Peyer's patch (tissue), 4 donors: ENCODE data around the gene PLEKHA3.

Source experiments
- POLR2A ChIP-seq, 2 donors: fragments of 450-650 bp; IDR thresholded peaks; one replicate each; pipeline ENCODE4 v1.5.1; 2017; ENCODE audit warnings: antibody characterized with exemption in 2 of 2, mild to moderate bottlenecking in 2 of 2, moderate library complexity in 2 of 2
- TF ChIP-seq, protein P1 (sequence below), 6 experiments: fragments of 450-650 bp in 4 of 6; fragments of 200-600 bp in 2 of 6; sonication (generic) in 1 of 6; IDR thresholded peaks; one replicate each; pipeline ENCODE4 v1.5.1; 2017 to 2019; ENCODE audit warnings: antibody characterized with exemption in 6 of 6, mild to moderate bottlenecking in 3 of 6, moderate library complexity in 1 of 6

DNA sequence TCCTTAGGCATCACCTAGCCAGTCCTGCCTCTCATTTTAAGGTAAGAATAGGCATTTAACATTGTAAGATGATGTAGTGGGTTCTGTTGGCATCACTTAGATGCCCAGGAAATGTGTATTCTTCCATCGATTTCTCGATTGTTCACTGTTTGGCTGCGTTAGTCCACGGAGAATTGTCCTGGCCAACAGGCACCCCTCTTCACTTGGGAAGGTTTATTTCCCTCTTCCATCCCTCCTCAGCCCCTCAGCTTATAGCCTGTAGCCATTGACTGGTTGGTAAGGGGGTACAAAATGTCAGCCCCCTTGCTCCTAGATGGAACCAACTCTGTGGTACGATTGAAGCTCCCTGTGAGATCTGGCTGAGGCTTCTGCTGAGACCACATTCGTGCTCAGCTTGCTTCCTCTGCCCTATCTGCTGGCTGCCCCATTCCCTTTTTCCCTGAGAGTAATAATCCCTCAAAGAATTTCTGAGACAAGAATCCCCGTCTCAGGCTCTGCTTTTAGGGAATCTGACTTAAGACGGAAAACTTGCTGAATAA lies 43.4 kb downstream of the PLEKHA3 start:
- TF ChIP-seq, protein P1, sequence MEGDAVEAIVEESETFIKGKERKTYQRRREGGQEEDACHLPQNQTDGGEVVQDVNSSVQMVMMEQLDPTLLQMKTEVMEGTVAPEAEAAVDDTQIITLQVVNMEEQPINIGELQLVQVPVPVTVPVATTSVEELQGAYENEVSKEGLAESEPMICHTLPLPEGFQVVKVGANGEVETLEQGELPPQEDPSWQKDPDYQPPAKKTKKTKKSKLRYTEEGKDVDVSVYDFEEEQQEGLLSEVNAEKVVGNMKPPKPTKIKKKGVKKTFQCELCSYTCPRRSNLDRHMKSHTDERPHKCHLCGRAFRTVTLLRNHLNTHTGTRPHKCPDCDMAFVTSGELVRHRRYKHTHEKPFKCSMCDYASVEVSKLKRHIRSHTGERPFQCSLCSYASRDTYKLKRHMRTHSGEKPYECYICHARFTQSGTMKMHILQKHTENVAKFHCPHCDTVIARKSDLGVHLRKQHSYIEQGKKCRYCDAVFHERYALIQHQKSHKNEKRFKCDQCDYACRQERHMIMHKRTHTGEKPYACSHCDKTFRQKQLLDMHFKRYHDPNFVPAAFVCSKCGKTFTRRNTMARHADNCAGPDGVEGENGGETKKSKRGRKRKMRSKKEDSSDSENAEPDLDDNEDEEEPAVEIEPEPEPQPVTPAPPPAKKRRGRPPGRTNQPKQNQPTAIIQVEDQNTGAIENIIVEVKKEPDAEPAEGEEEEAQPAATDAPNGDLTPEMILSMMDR (IDR thresholded peaks at IDR 0.05): no peak
- TF ChIP-seq POLR2A (IDR thresholded peaks at IDR 0.05): no peak
